RKO (cell line): Measurements from ENCODE around the gene KRT38.
"Not testable (repeated sequence)": the region's sequence is repeated elsewhere in the genome, so short reads cannot be mapped to it uniquely, and the experiment has no call there.

Source experiments
- DNase-seq: peaks from one replicate; pipeline ENCODE4 v3.0.0-alpha.2; 2016; ENCODE audit warnings: low spot score

KRT38 gene

GRCh38 chr17:41395044-41395443 is 45.7 kb downstream of the KRT38 start:
- not testable (repeated sequence) for DNase-seq

GRCh38 chr17:41394254-41394996 is 46.4 kb downstream of the KRT38 start:
- DNase-seq: no peak

DNA sequence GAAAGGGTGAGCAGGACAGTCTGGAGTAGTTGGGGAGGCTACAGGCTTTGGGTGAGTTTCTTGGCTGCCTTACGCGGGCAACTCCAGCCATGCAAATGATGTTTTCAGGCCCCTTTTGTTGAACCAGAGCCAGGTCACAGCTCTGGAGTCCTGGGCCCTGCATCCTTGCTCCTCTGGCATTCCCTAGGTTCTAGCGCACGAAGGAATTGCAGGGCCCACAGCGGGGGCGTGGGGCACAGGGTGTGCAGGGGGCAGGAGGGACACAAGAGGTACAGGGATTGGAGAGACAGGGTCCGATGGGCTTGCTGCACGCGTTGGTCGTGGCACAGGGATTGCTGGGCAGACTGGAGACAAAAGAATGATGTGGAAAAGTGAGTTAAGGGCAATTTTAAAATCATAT is 47.0 kb downstream of the KRT38 start:
- DNase-seq: no peak

DNA sequence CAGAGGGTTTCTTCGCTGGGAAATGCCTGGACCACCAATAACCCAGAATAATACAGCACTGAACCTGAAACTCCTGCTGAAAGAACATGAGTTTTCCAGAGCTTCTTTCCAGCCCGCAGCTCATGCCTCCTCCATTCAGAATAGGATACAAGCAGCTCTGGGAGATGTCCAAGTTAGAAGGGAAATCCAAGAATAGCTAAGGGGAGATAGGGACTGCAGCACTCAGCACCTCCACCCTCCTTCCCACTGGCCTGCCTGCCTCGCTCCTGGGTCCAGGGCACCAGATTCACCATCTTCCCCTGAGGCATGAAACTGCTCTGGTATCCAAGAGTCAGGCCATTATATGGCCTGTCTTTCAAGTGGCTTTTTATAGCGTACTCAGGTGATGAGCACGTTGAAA is 47.5 kb downstream of the KRT38 start:
- DNase-seq: no peak

- no peak for DNase-seq
Measured at GRCh38 chr17:41392278-41392677, 48.5 kb downstream of the KRT38 start.

DNA sequence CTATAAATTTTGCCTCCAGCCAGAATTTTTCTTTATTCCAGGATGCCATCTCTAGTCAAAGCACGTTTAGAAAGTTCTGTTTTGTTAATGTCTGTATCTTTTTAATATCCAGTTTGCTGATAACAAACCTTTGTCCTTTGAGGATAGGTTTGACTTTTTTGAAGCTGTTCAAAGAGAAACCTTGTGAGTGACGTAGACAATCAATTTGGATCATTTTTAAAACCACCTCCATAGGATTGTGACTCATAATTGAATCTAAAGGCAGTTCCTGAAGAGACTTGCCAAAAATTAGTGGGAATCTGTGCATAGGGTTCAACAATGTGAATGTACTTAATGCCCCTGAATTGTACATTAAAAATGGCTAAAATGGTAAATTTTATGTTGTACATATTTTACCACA is 49.2 kb downstream of the KRT38 start:
- DNase-seq: no peak

- no peak for DNase-seq
Measured at GRCh38 chr17:41390411-41390938, 50.3 kb downstream of the KRT38 start.

- no peak for DNase-seq
Measured at GRCh38 chr17:41387670-41388069, 53.1 kb downstream of the KRT38 start.

- no peak for DNase-seq
Measured at GRCh38 chr17:41386227-41386626, 54.6 kb downstream of the KRT38 start.
